ENCODE data around the gene TGFB1I1.
A peak's percentile ranks its signal among the peaks of the same experiment; 100 is the strongest.

TGFB1I1 gene

GRCh38 chr16:31473264-31473984, 1.5 kb downstream of the TGFB1I1 start:
- H3K27me3 ChIP-seq (ENCODE audit: insufficient read depth, low read length): peaks cover 47% of the 10 kb centered on the region
- 0 out of 2 replicates have a peak, but pooled peaks cover 4% of the 10 kb centered on the region for H3K36me3 ChIP-seq (ENCODE audit: insufficient read depth, low read length)
- H3K4me3 ChIP-seq (ENCODE audit: low read length): no peak overlapping the region
- no peaks in the 10 kb centered on the region for H3K9me3 ChIP-seq (ENCODE audit: insufficient read depth, low read depth, low read length)
- H3K9ac ChIP-seq (ENCODE audit: low read depth, low read length): no peak overlapping the region
- 0 out of 2 replicates have a peak, but pooled peaks cover 3% of the 10 kb centered on the region for H3K4me1 ChIP-seq (ENCODE audit: insufficient read depth, low read length)
- WGBS: 91% methylated on average over 17 of the region's 17 CpGs
- no peak overlapping the region for H3K27ac ChIP-seq (ENCODE audit: low read depth, low read length)

DNA sequence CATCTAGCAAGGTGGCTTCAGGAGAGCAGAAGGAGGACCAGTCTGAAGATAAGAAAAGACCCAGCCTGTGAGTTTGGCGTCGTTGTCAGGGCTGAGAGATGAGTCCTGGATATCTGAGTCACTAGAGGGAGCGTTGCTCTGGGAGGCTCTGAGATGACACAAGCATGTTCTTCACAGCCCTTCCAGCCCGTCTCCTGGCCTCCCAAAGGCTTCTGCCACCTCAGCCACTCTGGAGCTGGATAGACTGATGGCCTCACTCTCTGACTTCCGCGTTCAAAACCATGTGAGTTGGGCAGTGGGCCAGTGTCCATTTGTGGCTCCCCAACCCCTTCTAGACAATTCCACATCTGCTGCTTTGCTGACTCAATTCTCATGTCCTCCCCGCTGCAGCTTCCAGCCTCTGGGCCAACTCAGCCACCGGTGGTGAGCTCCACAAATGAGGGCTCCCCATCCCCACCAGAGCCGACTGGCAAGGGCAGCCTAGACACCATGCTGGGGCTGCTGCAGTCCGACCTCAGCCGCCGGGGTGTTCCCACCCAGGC, 2.3 kb downstream of the TGFB1I1 start:
- no peaks in the 10 kb centered on the region for H3K9me3 ChIP-seq (ENCODE audit: insufficient read depth, low read depth, low read length)
- no peak overlapping the region for H3K27ac ChIP-seq (ENCODE audit: low read depth, low read length)
- H3K27me3 ChIP-seq (ENCODE audit: insufficient read depth, low read length): peaks cover 51% of the 10 kb centered on the region
- 0 out of 2 replicates have a peak, but pooled peaks cover 3% of the 10 kb centered on the region for H3K4me1 ChIP-seq (ENCODE audit: insufficient read depth, low read length)
- WGBS: 91% methylated on average over 12 of the region's 12 CpGs
- 0 out of 2 replicates have a peak, but pooled peaks cover 4% of the 10 kb centered on the region for H3K36me3 ChIP-seq (ENCODE audit: insufficient read depth, low read length)
- no peak overlapping the region for H3K4me3 ChIP-seq (ENCODE audit: low read length)
- no peak overlapping the region for H3K9ac ChIP-seq (ENCODE audit: low read depth, low read length)

GRCh38 chr16:31474773-31475738, 3.1 kb downstream of the TGFB1I1 start:
- no peak overlapping the region for H3K27ac ChIP-seq (ENCODE audit: low read depth, low read length)
- no peak overlapping the region for H3K9ac ChIP-seq (ENCODE audit: low read depth, low read length)
- no peaks in the 10 kb centered on the region for H3K9me3 ChIP-seq (ENCODE audit: insufficient read depth, low read depth, low read length)
- 95% methylated on average over 12 of the region's 12 CpGs for WGBS
- H3K4me3 ChIP-seq (ENCODE audit: low read length): no peak overlapping the region
- H3K27me3 ChIP-seq (ENCODE audit: insufficient read depth, low read length): peaks cover 54% of the 10 kb centered on the region
- H3K36me3 ChIP-seq (ENCODE audit: insufficient read depth, low read length): 0 out of 2 replicates have a peak, but pooled peaks cover 4% of the 10 kb centered on the region
- H3K4me1 ChIP-seq (ENCODE audit: insufficient read depth, low read length): 0 out of 2 replicates have a peak, but pooled peaks cover 3% of the 10 kb centered on the region

- Histone ChIP-seq H3K27ac (ENCODE audit: low read depth, low read length) (no peak overlapping the region), H3K4me3 (ENCODE audit: low read length) (peak overlapping the region; percentile 64; the same call in 1 of the 2 replicates), H3K9me3 (ENCODE audit: insufficient read depth, low read depth, low read length) (no peaks in the 10 kb centered on the region), H3K36me3 (ENCODE audit: insufficient read depth, low read length) (0 out of 2 replicates have a peak, but pooled peaks cover 4% of the 10 kb centered on the region), H3K9ac (ENCODE audit: low read depth, low read length) (no peak overlapping the region), H3K4me1 (ENCODE audit: insufficient read depth, low read length) (0 out of 2 replicates have a peak, but pooled peaks cover 3% of the 10 kb centered on the region), H3K27me3 (ENCODE audit: insufficient read depth, low read length) (peaks cover 53% of the 10 kb centered on the region)
- 83% methylated on average over 26 of the region's 26 CpGs for WGBS
These were observed 4.0 kb downstream of the TGFB1I1 start for GRCh38 chr16:31475946-31476302.

DNA sequence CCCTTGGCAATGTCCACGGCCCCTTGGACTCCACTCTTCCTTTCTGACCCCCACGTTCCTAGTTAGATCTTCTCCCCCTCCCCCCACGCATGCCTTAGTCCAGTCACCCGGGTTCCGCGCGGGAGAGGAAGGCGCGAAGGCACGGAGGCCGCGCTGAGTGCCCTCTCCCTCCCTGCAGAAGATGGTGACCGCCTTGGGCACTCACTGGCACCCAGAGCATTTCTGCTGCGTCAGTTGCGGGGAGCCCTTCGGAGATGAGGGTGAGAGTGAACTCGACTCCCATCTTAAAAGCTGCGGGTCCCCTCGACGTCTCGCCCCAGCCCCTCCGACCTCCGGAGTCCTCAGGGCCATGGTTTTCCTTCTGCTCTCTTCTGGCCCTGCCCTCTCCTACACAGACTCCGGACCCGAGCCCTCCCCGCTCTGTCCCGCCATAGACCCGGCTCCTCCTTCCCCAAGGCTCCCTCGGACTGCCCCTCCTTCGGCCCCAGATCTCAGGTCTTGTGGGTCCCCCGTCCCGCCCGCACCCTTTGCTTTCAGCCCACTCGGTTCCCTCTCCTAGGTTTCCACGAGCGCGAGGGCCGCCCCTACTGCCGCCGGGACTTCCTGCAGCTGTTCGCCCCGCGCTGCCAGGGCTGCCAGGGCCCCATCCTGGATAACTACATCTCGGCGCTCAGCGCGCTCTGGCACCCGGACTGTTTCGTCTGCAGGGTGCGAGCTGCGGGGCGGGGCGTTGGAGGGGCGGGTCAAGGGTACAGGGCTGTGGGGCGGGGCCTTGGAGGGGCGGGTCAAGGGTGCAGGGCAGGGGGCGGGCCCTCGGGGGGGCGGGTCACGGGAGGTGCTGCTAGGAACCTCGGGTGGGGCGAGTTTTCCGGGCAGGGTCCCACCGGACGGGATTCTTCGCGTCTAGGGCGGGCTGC, 4.6 kb downstream of the TGFB1I1 start:
- H3K27ac ChIP-seq (ENCODE audit: low read depth, low read length): no peak overlapping the region
- no peak overlapping the region for H3K9ac ChIP-seq (ENCODE audit: low read depth, low read length)
- peaks cover 51% of the 10 kb centered on the region for H3K27me3 ChIP-seq (ENCODE audit: insufficient read depth, low read length)

GRCh38 chr16:31477220-31478216, 5.6 kb downstream of the TGFB1I1 start:
- no peak overlapping the region for H3K9ac ChIP-seq (ENCODE audit: low read depth, low read length)

More for the DNA sequence above, 4.6 kb downstream of the TGFB1I1 start:
- WGBS: 84% methylated on average over 68 of the region's 68 CpGs
- Histone ChIP-seq H3K4me1 (ENCODE audit: insufficient read depth, low read length) (0 out of 2 replicates have a peak, but pooled peaks cover under 1% of the 10 kb centered on the region), H3K36me3 (ENCODE audit: insufficient read depth, low read length) (0 out of 2 replicates have a peak, but pooled peaks cover 4% of the 10 kb centered on the region), H3K9me3 (ENCODE audit: insufficient read depth, low read depth, low read length) (no peaks in the 10 kb centered on the region), H3K4me3 (ENCODE audit: low read length) (peak overlapping the region; percentile 64)

DNA sequence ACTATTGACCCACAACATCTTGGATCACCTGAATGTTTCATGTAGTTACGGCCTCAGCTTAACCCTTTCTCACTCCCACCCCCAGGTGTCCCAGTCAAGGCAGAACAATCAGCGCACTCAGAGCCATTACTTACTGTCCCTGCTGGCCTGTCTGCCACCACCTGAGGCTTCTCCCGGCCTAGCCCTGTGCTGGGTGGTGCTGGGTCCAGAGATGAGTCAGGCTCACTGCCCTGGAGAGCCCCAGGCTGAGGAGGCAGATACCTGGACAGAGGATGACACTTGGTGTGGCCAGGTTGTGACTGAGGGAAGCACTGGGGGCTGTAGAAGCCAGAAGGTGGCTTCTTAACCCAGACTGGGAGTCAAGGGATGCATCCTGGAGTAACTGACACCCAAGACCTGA, 7.0 kb downstream of the TGFB1I1 start:
- Histone ChIP-seq H3K36me3 (ENCODE audit: insufficient read depth, low read length) (0 out of 2 replicates have a peak, but pooled peaks cover 4% of the 10 kb centered on the region), H3K9me3 (ENCODE audit: insufficient read depth, low read depth, low read length) (no peaks in the 10 kb centered on the region), H3K4me3 (ENCODE audit: low read length) (no peak overlapping the region), H3K27me3 (ENCODE audit: insufficient read depth, low read length) (peaks cover 46% of the 10 kb centered on the region), H3K4me1 (ENCODE audit: insufficient read depth, low read length) (no peaks in the 10 kb centered on the region), H3K9ac (ENCODE audit: low read depth, low read length) (no peak overlapping the region), H3K27ac (ENCODE audit: low read depth, low read length) (no peak overlapping the region)
- 85% methylated on average over 3 of the region's 3 CpGs for WGBS

More at GRCh38 chr16:31477220-31478216, 5.6 kb downstream of the TGFB1I1 start:
- H3K27ac ChIP-seq (ENCODE audit: low read depth, low read length): no peak overlapping the region
- H3K4me3 ChIP-seq (ENCODE audit: low read length): peak overlapping the region; percentile 59
- no peaks in the 10 kb centered on the region for H3K9me3 ChIP-seq (ENCODE audit: insufficient read depth, low read depth, low read length)
- 0 out of 2 replicates have a peak, but pooled peaks cover 4% of the 10 kb centered on the region for H3K36me3 ChIP-seq (ENCODE audit: insufficient read depth, low read length)
- H3K4me1 ChIP-seq (ENCODE audit: insufficient read depth, low read length): no peaks in the 10 kb centered on the region
- WGBS: 79% methylated on average over 67 of the region's 67 CpGs
- peaks cover 53% of the 10 kb centered on the region for H3K27me3 ChIP-seq (ENCODE audit: insufficient read depth, low read length)

DNA sequence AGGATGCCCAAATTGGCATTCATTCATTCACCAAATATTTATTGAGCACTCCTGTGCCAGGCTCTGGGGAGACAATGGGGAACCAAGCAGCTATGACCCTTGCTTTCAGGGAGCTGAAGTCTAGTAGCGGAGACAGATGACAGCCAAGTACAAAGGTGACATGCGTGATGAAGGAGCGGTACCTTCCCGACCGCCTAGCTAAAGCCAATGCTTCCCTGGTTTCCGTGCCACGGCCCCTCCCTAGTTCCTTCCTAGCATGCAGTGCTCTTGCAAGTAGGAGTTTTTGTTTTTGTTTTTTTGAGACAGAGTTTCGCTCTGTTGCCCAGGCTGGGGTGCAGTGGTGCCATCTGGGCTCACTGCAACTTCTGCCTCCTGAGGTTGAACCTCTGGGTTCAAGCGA, 7.8 kb downstream of the TGFB1I1 start:
- H3K4me1 ChIP-seq (ENCODE audit: insufficient read depth, low read length): 0 out of 2 replicates have a peak, but pooled peaks cover under 1% of the 10 kb centered on the region

GRCh38 chr16:31480851-31481536, 9.0 kb downstream of the TGFB1I1 start:
- 84% methylated on average over 7 of the region's 7 CpGs for WGBS
- no peaks in the 10 kb centered on the region for H3K36me3 ChIP-seq (ENCODE audit: insufficient read depth, low read length)

More for the DNA sequence above, 7.8 kb downstream of the TGFB1I1 start:
- Histone ChIP-seq H3K4me3 (ENCODE audit: low read length) (no peak overlapping the region), H3K9ac (ENCODE audit: low read depth, low read length) (no peak overlapping the region), H3K9me3 (ENCODE audit: insufficient read depth, low read depth, low read length) (no peaks in the 10 kb centered on the region), H3K27ac (ENCODE audit: low read depth, low read length) (no peak overlapping the region), H3K36me3 (ENCODE audit: insufficient read depth, low read length) (0 out of 2 replicates have a peak, but pooled peaks cover under 1% of the 10 kb centered on the region), H3K27me3 (ENCODE audit: insufficient read depth, low read length) (peaks cover 40% of the 10 kb centered on the region)
- WGBS: 92% methylated on average over 9 of the region's 9 CpGs

More at GRCh38 chr16:31480851-31481536, 9.0 kb downstream of the TGFB1I1 start:
- no peak overlapping the region for H3K27ac ChIP-seq (ENCODE audit: low read depth, low read length)
- no peaks in the 10 kb centered on the region for H3K9me3 ChIP-seq (ENCODE audit: insufficient read depth, low read depth, low read length)
- H3K27me3 ChIP-seq (ENCODE audit: insufficient read depth, low read length): peaks cover 40% of the 10 kb centered on the region
- no peak overlapping the region for H3K9ac ChIP-seq (ENCODE audit: low read depth, low read length)
- 0 out of 2 replicates have a peak, but pooled peaks cover 2% of the 10 kb centered on the region for H3K4me1 ChIP-seq (ENCODE audit: insufficient read depth, low read length)
- no peak overlapping the region for H3K4me3 ChIP-seq (ENCODE audit: low read length)

All from HUES64 (cell line).